Embryonic facial prominence (tissue), 1 donor: ENCODE data around the gene FRRS1L.
"Not testable (repeated sequence)": the region's sequence is repeated elsewhere in the genome, so short reads cannot be mapped to it uniquely, and the experiment has no call there.

Experiments
- DNase-seq: peaks from one replicate; pipeline ENCODE4 v3.0.0-alpha.2; 2016; ENCODE audit errors: extremely low spot score

FRRS1L gene

DNA sequence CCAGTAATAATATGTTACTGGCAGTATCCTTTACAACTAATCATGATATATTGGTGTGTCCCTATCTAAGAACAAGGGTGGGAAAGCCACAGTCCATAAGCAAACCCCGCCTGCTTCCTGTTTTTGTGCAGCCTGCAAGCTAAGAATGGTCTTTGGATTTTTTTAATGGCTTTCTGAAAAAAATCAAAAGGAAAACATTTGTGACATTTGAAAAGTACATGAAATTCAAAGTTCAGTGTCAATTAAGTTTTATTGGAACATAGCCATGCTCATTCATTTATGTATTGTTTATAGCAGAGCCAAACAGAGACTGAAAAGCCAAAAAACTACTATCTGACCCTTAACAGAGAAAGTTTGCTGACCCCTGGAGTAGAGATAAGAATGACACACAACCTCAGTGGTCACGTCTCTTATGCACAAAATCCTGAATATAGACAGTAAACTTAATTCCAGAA, 34.5 kb downstream of the FRRS1L start:
- DNase-seq = no peak

DNA sequence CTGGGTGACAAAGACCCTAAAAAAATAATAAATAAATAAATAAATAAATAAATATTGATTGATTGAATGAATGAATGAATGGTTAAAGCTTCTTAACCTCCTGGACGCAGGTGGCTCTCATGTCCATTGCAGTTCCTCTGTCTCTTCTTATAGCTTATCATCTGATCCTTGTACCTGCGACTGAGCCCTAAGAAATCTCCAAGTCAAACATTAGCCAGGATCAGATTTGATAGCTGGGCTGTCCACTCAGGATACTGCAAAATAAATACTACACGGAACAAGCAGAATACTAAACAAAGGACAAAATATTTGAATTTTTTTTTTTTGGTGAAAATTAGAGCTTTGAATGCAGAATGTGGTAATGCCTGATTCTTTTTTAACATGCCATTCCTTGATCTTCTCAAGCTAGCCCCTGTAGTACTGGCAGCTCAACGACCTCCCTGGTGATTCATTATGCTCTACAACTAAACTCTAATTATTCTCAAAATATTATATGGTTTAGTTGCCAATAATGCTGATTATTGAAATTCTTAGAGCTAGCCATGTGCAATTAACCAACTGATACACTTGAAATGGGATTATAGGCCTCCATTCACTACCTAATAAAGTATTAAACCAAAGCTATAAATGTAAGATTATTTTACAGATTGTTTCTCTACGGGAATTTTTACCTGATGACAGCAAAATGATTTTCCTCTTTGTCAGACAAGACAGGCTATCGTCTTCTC, 37.4 kb downstream of the FRRS1L start:
- DNase-seq = no peak

DNA sequence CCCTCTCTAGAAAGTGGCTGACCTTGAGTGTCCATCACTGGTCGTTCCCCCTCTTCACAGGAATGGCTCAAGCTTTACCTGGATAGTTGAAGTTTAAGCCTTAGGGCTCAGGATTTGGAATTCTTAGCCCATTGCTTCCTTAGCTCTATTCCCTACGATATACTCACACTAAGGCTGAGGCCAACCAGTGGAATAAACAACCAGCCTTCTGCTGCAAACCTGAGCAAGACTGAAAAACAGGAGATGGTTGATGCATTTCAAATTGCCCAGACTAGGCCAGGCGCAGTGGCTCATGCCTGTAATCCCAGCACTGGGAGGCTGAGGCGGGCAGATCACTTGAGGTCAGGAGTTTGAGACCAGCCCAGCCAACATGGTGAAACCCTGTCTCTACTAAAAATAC, 40.4 kb downstream of the FRRS1L start:
- not testable (repeated sequence) for DNase-seq

DNA sequence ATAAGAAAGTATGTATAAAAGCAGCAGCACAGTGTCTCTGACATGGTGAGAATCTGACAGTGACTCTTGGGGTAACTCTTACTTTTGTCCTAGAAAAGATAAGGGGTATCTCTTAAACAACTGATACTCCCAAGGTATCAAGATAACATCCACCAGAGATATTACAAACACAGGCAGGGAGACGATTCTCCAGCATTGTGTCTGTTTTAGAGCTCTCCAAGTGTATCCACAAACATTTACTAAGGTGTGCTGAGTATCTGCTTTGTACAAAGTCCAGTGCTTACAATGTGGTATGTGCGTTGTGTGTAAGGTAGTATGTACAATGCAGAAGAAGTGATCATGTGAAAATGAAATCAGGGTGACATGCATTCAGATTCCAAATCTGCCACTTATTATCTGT, 42.9 kb downstream of the FRRS1L start:
- DNase-seq = no peak

DNA sequence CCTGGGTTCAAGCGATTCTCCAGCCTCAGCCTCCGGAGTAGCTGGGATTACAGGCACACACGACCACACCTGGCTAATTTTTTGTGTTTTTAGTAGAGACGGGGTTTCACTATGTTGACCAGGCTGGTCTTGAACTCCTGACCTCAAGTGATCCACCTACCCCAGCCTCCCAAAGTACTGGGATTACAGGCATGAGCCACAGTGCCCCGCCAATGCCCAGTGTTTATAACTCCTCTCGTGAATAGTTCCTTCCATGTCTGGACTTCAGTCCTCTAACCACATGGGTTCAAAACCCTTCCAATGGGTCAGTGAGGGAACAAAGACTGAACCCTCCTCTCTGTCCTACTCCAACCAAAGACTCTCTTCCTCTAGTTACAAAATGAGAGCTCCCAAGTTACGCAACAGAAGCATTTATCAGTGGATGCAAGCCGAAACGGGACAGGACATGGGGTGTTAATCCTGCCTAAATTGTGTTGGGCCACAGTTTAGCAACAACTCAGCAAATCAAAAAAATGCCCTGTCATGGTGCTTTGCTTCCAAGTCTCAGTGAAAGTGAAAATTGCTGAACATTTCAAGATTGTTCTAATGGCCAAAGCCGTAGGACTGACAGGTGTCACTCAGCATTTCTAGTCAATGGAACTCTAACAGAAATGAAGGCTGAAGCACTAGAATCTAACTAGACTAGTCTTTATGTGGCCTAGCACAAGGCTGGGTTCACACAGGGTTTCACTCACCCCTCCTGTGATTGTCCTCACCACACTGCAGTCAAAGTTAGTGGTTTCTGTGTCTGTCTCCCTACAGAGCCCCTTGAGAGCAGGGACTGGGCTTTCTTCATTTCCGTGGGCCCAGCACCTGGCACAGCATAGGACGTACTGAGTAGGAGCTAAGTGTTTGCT, 44.1 kb downstream of the FRRS1L start:
- DNase-seq = no peak

DNA sequence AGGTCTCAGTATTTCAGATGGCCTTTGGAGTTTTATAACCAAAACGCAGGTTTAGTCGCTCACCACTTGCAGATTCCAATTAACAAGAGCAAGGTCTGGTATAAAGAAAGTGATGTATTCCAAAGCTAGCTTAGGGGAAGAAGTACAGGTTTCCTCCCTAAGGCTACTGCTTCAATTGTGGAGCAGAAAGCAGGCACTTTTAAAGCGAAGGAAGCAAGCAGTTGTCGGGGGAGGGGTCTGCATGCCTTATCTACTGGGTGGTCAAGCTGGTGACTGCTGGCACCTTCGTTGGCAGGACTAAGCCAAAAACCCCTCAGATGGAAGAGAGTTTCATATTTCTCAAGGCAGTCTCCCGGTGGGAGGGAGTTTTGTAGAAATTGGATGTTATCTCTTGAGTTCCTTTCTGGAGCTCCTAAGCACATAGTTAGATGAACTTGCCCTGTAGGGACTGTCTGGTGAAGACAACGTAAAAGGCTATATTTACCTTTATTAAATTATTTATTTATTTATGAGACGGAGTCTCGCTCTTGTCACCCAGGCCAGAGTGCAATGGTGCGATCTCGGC, 45.7 kb downstream of the FRRS1L start:
- DNase-seq = no peak

DNA sequence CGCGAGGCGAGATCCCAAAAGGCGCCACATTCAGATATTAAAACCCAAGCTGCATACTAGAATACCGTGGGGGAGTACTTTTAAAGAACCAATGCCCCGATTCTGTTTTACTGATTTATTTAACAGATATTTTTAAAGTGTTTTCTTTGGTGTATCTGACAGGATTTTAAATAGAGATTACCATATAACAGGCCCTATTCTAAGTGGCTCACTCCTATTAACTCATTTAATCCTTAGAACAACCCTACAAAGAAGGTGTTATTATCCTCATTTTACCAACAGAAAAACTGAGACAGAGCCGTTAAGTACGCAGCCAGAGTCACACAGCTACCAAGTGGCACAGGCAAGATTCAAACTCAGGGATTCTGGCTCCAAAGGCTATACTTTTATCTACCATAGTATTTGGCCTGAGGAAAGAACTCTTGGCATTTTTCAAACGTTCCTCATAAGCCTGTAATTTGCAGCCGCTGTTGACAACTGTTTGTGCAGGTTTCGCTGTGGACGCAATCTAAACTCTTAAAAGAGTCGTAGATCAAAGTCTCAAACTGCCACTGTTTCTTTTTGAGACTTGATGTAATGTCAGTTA, 46.8 kb downstream of the FRRS1L start:
- no peak for DNase-seq

DNA sequence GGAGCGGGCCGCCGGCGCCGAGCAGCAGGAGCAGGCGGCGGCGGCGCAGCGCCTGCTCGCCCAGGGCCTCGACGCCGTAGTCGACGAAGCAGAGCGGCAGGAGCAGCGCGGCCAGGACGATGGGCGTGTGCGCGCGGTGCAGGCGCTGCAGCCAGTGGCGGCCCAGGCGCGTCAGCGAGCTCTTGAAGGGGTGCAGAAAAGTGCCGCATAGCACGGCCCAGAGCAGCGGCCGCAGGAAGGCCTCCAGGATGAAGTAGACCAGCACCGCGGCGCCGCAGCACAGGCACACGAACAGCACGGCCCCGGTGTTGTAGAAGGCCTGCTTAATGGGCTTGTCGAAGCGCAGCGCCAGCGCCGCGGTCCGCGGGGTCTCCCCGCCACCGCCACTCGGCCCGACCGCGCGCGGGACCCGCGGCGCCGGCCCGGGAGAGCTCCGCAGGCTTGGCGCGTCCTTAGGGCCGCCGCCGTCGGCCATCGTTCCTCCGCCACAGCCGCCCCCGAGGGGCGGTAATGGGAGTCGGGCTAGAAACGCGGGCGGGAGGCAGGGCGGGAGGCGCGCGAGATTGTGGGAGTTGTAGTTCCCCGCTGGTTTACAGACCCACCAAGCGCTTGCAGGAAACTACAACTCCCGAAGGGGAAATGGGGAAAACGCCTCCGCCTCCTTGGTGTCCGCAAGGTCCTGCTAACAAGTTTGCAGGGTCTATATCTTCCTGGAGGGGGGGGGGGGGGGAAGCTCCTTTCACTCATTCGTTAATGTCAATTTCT, 47.4 kb downstream of the FRRS1L start, which contains the start of gene TMEM245:
Gene TMEM245, minus strand, starts transcription at position 509 of the 765 bp plus-strand sequence. Its CDS starts 34 bp downstream, at position 475.
- peak; percentile 96 for DNase-seq

DNA sequence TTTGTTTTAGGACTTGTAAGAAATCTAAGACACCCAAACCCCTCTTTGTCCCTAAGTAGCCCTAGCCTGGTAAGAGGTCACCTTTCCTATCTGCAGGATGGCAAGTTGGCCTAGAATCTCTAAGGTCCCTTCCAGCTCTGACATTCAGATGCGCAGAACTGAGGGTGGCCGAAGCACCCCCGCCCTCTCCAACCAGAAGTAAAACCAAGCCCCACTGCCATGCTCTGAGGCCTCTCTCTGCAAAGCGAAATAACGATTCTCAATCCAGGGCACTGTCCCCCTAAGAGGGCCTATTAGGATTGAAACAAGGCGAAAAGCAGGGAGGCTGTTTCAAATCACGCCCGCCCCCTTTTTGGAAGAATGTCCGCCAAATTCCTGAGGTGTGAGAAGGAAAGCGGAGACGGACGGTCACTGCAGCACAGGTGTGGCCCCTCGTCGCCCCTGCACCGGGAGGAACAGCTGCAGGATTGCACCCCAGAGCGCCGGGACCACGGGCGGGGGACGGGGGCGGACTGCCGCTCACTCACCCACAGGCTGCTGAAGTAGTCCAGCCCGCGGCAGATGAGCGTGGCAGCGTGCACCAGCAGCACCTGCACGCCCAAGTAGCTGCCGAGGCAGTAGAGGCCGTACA, 48.1 kb downstream of the FRRS1L start:
- DNase-seq = no peak

DNA sequence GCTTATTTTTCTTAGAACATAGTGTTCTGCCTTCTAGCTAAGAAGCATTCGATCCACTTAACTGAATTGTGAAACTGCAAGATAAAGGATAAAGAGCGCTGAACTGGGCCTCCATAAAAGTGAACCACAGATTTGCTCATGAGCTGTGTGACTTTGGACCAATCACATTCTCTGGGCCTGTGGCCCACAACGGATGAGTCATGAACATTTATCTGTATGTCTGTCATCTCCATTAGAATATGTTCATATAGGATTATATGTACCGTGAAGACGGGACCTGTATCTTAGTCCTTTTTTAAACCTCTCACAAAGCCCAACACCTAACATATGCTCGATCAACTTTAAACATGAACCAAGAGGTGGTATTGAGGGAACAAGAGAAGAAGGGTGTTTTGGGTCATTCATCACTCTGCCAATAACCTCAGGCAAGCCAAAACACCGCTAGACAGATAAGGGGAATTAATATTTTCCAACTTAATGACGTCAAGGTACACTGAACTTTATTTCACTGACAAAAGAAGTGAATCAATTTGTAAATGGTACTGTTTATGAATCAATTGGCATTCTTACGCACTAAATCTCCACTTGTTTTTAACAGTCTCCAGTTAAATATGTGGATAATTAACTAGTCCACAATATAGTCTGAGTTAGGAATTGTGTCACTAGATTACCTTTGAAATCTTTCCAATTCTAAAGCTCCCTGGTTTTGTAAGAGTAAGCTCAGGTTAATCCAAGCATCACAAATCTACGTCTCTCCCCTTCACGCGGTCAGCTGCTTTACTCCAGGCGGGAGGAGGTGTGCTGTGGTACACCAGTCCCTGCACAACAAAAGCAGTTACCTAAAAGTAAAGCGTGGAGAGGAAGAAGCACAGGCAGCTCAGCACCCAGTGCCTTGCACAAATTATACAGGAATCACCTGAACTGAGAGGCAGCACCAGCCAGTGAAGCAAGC, 48.9 kb downstream of the FRRS1L start:
- no peak for DNase-seq

DNA sequence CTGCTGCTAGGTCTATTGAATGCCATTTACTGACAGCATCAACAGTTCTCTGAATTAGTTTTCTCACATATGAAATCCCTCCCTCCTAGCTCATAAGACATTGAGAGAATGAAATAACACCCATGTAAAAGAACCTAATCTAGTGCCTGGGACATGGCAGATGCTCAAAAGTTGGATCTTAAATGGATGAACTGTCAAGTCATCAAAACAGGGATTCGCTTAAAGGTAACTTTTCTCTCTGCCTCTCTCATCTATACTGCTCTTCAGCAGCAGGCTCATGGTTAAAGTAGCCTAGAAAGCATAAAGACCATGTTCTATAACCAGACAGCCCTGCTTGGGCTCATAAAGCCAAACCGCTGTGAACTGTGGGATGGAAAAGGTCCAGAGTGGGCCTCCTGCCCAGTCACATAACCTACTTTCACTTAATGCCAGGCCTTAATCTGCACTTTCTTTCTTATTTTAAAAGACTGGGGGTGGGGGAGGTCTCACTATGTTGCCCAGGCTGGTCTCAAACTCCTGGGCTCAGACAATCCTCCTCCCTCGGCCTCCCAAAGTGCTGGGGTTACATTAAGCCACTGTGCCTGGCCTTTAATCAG, 51.0 kb downstream of the FRRS1L start:
- DNase-seq = no peak

DNA sequence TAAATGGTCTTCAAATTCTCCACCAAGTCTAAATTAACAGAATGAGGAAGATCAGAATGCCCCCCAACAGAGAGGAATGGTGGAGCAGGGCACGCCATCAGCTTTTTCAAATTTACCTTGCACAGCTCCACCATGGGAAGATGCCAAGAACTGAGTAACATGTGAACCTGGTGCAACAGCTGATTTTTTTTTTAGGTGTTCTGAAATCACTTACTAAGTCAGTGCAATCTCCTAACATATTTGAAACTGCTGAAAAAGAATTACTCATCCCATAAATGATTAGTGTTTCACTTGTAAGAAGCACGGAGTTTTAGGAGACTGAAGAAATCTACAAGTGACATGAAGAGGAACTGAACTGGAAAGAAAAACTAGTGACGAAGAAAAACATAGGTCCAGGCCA, 52.4 kb downstream of the FRRS1L start:
- no peak for DNase-seq

DNA sequence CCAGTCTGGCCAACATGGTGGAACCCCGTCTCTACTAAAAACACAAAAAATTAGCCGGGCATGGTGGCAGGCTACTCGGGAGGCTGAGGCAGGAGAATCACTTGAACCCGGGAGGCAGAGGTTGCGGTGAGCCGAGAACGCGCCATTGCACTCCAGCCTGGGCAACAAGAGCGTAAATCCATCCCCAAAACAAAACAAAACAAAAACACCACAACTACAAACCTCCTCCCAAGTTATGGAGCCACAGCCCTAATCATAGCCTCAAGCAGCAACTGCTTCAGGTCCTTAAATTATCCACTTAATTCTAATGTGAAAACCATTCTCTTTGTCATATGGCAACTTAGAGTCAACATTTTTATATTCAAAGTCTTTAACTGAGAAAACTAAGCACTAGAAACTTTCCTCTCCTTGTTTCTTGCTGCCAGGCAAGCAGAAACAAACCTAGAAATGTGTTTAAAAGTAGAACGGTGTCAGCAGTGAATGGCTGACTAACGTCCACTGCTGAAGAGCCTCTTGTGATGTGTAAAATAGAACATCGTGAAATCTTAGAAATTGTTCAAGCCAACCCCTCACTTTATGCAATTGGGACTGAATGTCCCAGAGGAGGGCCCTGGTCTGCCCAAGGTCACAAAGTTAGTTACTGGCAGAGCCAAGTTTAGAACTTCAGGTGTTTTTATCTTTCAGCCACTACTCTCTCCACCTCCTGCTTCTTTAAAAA, 53.0 kb downstream of the FRRS1L start:
- DNase-seq = no peak

DNA sequence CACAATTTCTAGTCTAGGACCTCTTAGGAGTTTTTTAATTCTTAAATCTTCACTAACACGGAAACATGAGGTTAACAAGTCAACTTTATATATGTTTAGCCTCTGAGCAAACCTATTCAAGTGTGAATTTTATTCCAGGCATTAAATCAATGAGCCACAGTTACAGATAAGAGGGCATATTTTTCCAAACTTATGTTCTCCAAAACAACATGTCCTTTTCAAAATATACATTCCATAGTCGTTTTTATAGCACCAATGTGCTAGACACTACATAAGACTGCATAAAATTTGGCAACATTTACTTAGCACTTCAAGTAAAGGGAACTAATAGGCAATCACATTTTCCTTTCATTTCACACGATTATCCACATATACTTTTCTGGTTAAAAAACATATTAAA, 53.8 kb downstream of the FRRS1L start:
- DNase-seq = no peak

DNA sequence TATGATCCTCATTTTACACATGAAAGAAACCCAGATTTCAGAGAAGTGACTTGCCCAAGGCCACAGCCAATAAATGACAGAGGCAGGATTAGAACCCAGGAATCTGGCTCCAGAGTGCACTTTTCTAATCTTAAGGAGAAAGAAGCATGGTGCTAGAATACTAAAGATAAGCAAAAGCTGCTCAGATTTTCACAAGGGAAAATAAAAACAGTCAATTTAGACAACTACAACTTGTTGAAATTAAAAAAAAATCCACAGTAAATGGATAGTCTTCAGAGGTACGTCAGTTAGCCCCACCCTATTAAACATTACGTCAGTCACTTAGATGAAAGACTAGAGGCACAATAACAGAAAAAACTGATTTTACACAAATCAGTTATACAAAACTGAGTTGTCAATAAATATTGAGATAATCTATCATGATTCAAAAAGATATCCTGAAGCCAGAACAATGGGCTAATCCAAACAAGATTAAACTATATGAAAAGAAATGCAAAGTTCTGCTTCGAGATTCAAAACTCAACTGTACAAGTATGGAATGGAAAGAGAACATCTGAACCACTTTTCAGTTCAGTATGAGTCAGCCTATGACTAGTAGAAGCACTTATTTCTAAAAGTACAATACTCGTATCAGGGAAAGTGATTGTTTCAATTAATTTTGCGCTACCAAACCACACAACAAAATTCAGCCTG, 56.6 kb downstream of the FRRS1L start:
- no peak for DNase-seq

DNA sequence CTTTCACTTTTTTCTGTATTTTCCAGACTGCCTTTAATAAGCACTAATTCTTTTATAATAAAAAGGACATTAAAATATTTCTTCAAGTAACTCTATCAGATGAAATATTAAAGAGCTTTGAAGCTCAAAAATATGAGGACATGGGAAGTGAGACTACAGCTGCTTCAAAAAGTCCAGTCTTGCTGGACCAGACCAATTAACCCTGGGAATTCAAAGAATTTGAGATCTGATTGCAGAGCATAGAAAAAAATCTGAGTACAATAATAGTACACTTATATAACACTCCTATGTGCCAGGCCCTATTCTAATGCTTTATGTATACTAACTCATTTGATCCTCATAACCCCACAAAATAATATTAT, 57.1 kb downstream of the FRRS1L start:
- DNase-seq = no peak

DNA sequence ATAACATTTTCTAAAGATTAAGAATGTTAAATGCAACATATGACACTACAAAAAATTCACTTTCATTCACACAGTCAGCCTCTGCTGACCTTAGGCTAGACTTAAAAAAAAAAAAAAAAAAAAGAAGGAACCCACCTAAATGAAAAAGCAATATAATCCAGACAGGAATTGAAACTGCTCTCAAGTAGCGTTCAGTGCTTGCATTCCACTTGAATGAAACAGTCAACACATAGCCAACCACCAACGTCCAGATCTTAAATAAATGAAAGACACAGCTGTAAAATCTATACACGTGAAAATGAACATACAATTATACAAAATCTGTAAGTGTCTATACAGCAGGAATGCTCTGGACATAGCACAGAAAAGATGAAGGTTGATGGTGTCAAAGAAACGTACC, 58.7 kb downstream of the FRRS1L start:
- no peak for DNase-seq
